Heart left ventricle (tissue), 16 donors: ENCODE results near the gene SH3TC1. TPM values are rescaled to one million over a fixed set of nuclear protein-coding genes. Genes with fewer than 3 reads are reported as not detected.

Source experiments
- ATAC-seq, 4 donors: fragments of 200-7000 bp; cut with Tn5 transposase; one replicate each; pipeline ENCODE4 v1.9.1; 2020 to 2022; ENCODE audit warnings: moderate library complexity in 4 of 4, mild to moderate bottlenecking in 3 of 4, moderate number of reproducible peaks in 1 of 4
- DNase-seq, 5 donors: peaks; one replicate each; pipeline ENCODE4 v3.0.0-alpha.2; 2020
- H3K27ac ChIP-seq, 12 donors: fragments of 200-600 bp; sonication (generic) in 4 of 12; one replicate each; pipeline versions ENCODE4 v1.5.0 to v1.8.0; 2016 to 2022; ENCODE audit warnings: mild to moderate bottlenecking in 2 of 12
- H3K27me3 ChIP-seq, 9 donors: fragments of 200-600 bp; sonication (generic) in 2 of 9; one replicate each; pipeline versions ENCODE4 v1.5.1 to v1.8.0; 2016 to 2022; ENCODE audit warnings: mild to moderate bottlenecking in 3 of 9
- H3K36me3 ChIP-seq, 9 donors: fragments of 200-600 bp; sonication (generic) in 2 of 9; one replicate each; pipeline versions ENCODE4 v1.5.0 to v1.8.0; 2018 to 2022; ENCODE audit warnings: mild to moderate bottlenecking in 2 of 9
- H3K4me1 ChIP-seq, 12 donors: fragments of 200-600 bp; sonication (generic) in 4 of 12; one replicate each; pipeline versions ENCODE4 v1.5.0 to v1.8.0; 2016 to 2022; ENCODE audit warnings: mild to moderate bottlenecking in 3 of 12
- H3K4me3 ChIP-seq, 12 donors: fragments of 200-600 bp; sonication (generic) in 4 of 12; one replicate each; pipeline versions ENCODE4 v1.5.0 to v1.8.0; 2017 to 2022; ENCODE audit warnings: mild to moderate bottlenecking in 9 of 12, moderate library complexity in 4 of 12
- H3K9me3 ChIP-seq, 12 donors: fragments of 200-600 bp; sonication (generic) in 4 of 12; one replicate each; pipeline versions ENCODE4 v1.5.0 to v1.8.0; 2016 to 2022; ENCODE audit warnings: mild to moderate bottlenecking in 1 of 12
- POLR2A ChIP-seq, 2 donors: fragments of 450-650 bp; IDR thresholded peaks; one replicate each; pipeline ENCODE4 v1.6.1; 2017; ENCODE audit warnings: antibody characterized with exemption in 2 of 2, mild to moderate bottlenecking in 2 of 2, moderate library complexity in 2 of 2
- WGBS, 4 donors: extraction: QIAGEN DNeasy Blood & Tissue Kit in 2 of 4; methylation state at CpG; one replicate each; pipeline versions ENCODE4 v1.1.5 to v1.1.7; 2013 to 2018; 5-methylcytosine and 5-hydroxymethylcytosine counted together
- intact Hi-C, 10 donors: fragments of 100-400 bp; cut with DNase I; formaldehyde crosslinking; loops; one replicate each; pipeline versions ENCODE4 v1.11.1 to v1.14.2; 2022
- polyA plus RNA-seq, 2 donors: library from polyadenylated mRNA; stranded (reverse); fragments of 200-250 nt; gene quantifications; one replicate each; pipeline ENCODE4 v1.2.3, GENCODE V29; 2013
- total RNA-seq, 9 donors: library from RNA; depleted of rRNA in 2 of 9; stranded (reverse); fragments of >200 nt in 2 of 9; fragmentation: NEBNext Ultra II Directional in 3 of 9; extraction: Animal tissue kit (Norgen Biotek cat#: 25700) in 3 of 9; gene quantifications; one replicate each; pipeline versions ENCODE4 v1.1.0 to v1.2.4, GENCODE V29; 2016 to 2023
- TF ChIP-seq, protein P1 (sequence below), 12 donors: fragments of 200-600 bp; sonication (generic) in 4 of 12; IDR thresholded peaks; one replicate each; pipeline versions ENCODE4 v1.5.0 to v1.8.0; 2018 to 2022; ENCODE audit warnings: antibody characterized with exemption in 12 of 12, mild to moderate bottlenecking in 5 of 12
- donor health status: ischemic (EF 13 %, LVEDD 7.1; RV severe dilation, severe dysfunction).
- donor health status: healthy with polysubstance abuse.
- donor health status: DM: no; HTN: yes; CAD: no.
- donor health status: DM: no; HTN: no; CAD: no.
- donor health status: ischemic (EF 25% LVEDD 6.9; RV normal size, moderate dysfunction).
- donor health status: ischemic (EF 25% LVEDD 5.7; RV mildly dilated, moderate dysfunction).
- donor health status: healthy.
- donor health status: DM: yes; HTN: yes; CAD: no.
- donor health status: ischemic (EF 35%, LVEDD 5.7; RV mildly dilated, moderate dysfunction).
- donor health status: nonischemic (EF 11% LVEDD 7.7; RV severe dilation, severe dysfunction).
- donor health status: DM: yes; HTN: yes; CAD: no.
- donor health status: PGD.
- donor health status: ischemic (EF 29% LVEDD 5.4; RV normal size, mild dysfunction).
- donor health status: nonischemic (EF 23%, LVEDD 6.1; RV moderate dilation, normal function).

SH3TC1 gene
- total and polyA plus RNA-seq, 11 donors, result 5.8 to 45.9 (median 10.9) TPM

GRCh38 chr4:8191136-8191747 is 7.8 kb upstream of the SH3TC1 start:
- Histone ChIP-seq H3K4me1 (peaks cover 14 to 69% (median 54%) of the 10 kb centered on the region in 12 donors), H3K9me3 (no peaks in the 10 kb centered on the region), H3K4me3 (peak overlapping the region in 1 of 12 donors; percentile 34), H3K36me3 (no peaks in the 10 kb centered on the region), H3K27me3 (no peaks in the 10 kb centered on the region), H3K27ac (peak overlapping the region; percentile 69 to 95 (median 84))
- WGBS, 4 donors, result 23 to 55% (median 32%) methylated on average over 19 to 23 of the region's 23 CpGs
- intact Hi-C loops, result loop anchor here in 1 of 10 donors (10.0 kb wide), 1 partner anchor 386 kb away; no protein-coding TSS in a partner anchor
- TF ChIP-seq, protein P1, sequence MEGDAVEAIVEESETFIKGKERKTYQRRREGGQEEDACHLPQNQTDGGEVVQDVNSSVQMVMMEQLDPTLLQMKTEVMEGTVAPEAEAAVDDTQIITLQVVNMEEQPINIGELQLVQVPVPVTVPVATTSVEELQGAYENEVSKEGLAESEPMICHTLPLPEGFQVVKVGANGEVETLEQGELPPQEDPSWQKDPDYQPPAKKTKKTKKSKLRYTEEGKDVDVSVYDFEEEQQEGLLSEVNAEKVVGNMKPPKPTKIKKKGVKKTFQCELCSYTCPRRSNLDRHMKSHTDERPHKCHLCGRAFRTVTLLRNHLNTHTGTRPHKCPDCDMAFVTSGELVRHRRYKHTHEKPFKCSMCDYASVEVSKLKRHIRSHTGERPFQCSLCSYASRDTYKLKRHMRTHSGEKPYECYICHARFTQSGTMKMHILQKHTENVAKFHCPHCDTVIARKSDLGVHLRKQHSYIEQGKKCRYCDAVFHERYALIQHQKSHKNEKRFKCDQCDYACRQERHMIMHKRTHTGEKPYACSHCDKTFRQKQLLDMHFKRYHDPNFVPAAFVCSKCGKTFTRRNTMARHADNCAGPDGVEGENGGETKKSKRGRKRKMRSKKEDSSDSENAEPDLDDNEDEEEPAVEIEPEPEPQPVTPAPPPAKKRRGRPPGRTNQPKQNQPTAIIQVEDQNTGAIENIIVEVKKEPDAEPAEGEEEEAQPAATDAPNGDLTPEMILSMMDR (IDR thresholded peaks at IDR 0.05), result no peak
- TF ChIP-seq POLR2A (IDR thresholded peaks at IDR 0.05), result no peak
- ATAC-seq, result peak; percentile 29 to 73 (median 72)
- DNase-seq, result peak; percentile 77 to 90 (median 86)

- WGBS, 4 donors, result 55 to 66% (median 61%) methylated on average over 18 of the region's 18 CpGs
These were observed 6.0 kb upstream of the SH3TC1 start for GRCh38 chr4:8192748-8193738.

GRCh38 chr4:8194306-8195242 is 4.5 kb upstream of the SH3TC1 start:
- no peak overlapping the region for H3K27ac ChIP-seq
- intact Hi-C loops, result loop anchor here in 1 of 10 donors (10.0 kb wide), 1 partner anchor 390 kb away; no protein-coding TSS in a partner anchor
- no peak overlapping the region for H3K4me3 ChIP-seq
- 72 to 82% (median 77%) methylated on average over 18 to 19 of the region's 19 CpGs for WGBS, 4 donors
- no peaks in the 10 kb centered on the region for H3K27me3 ChIP-seq
- H3K36me3 ChIP-seq, result no peaks in the 10 kb centered on the region
- no peaks in the 10 kb centered on the region for H3K9me3 ChIP-seq
- DNase-seq, result no peak
- no peak for TF ChIP-seq POLR2A (IDR thresholded peaks at IDR 0.05)
- TF ChIP-seq, protein P1 (IDR thresholded peaks at IDR 0.05), result no peak
- ATAC-seq, result no peak
- peaks cover 8 to 77% (median 59%) of the 10 kb centered on the region in 12 donors for H3K4me1 ChIP-seq

More at GRCh38 chr4:8192748-8193738, 6.0 kb upstream of the SH3TC1 start:
- ATAC-seq (no peak), DNase-seq (peak in 2 of 5 donors; percentile 59 to 67)
- Histone ChIP-seq H3K4me3 (no peak overlapping the region), H3K36me3 (no peaks in the 10 kb centered on the region), H3K27ac (peak overlapping the region in 7 of 12 donors; percentile 77 to 95 (median 85)), H3K27me3 (no peaks in the 10 kb centered on the region), H3K4me1 (peaks cover 14 to 77% (median 57%) of the 10 kb centered on the region in 12 donors), H3K9me3 (no peaks in the 10 kb centered on the region)
- intact Hi-C loops, result loop anchor here in 1 of 10 donors (10.0 kb wide), 1 partner anchor 388 kb away; no protein-coding TSS in a partner anchor
- TF ChIP-seq, protein P1 (IDR thresholded peaks at IDR 0.05), result peak in 10 of 12 donors; percentile 24 to 57 (median 40)
- no peak for TF ChIP-seq POLR2A (IDR thresholded peaks at IDR 0.05)
